CD4-positive, alpha-beta T cell treated with Interleukin-4 for 1 hour (primary cell): ENCODE results near the gene PKP2.

Experiments used
- DNase-seq, 2 donors: peaks; one replicate each; pipeline ENCODE4 v3.0.0-alpha.2; 2020 to 2022

Gene PKP2

DNA sequence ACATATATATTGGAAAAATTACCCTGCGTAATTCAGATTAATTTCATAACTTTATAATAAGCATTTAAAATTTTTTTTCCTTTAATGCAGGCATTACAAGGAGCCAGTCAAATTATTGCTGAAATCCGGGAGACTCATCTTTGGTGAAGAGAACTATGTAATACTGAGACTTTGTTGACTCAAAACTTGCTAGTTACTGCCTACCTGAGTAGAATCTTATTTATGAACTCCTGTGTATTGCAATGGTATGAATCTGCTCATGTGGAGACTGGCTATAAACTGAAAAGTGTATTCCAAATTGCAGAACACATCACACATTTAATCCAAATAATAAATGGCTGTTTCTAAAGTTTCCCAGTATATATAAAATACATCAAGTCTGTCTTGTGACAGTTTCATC, 153.3 kb downstream of the PKP2 start:
- DNase-seq: no peak

DNA sequence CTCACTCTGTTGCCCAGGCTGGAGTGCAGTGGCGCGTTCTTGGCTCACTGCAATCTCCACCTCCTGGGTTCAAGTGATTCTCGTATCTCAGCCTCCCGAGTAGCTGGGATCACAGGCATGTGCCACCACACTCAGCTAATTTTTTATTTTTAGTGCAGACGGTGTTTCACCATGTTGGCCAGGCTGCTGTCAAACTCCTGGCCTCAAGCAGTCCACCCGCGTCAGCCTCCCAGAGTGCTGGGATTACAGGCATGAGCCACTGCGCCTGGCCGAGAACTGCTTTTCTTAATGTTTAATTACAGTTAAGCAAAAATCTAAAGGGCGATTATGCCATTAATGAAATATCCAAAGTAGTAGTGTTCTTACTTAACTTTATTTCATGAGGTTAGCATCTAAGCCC, 154.4 kb downstream of the PKP2 start:
- no peak for DNase-seq
